ENCODE data around the gene YWHAB.

DNA sequence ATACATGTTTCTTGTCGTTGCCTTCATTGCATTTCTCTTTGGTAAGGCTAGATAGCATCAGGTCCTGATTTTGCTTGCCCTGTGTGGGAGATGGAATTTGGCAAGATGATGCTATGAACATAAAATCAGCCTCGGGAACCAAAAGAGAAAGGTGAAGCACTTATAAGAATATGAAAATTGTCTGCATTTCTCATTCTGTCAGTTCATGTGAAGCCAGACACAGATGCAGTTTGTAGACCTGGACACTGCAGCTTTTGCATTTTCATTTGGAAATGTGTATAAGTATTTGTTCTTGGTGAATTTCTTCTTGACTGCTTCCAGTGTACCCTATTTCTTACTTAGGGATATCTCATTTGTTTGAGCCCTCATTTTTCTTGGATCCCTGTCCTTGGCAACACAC is 1.3 kb downstream of the YWHAB start:
- TF ChIP-seq, protein P1, sequence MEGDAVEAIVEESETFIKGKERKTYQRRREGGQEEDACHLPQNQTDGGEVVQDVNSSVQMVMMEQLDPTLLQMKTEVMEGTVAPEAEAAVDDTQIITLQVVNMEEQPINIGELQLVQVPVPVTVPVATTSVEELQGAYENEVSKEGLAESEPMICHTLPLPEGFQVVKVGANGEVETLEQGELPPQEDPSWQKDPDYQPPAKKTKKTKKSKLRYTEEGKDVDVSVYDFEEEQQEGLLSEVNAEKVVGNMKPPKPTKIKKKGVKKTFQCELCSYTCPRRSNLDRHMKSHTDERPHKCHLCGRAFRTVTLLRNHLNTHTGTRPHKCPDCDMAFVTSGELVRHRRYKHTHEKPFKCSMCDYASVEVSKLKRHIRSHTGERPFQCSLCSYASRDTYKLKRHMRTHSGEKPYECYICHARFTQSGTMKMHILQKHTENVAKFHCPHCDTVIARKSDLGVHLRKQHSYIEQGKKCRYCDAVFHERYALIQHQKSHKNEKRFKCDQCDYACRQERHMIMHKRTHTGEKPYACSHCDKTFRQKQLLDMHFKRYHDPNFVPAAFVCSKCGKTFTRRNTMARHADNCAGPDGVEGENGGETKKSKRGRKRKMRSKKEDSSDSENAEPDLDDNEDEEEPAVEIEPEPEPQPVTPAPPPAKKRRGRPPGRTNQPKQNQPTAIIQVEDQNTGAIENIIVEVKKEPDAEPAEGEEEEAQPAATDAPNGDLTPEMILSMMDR (IDR thresholded peaks at IDR 0.05; ENCODE audit: low read length): no peak
- TF ChIP-seq EZH2 (IDR thresholded peaks at IDR 0.05; ENCODE audit: borderline replicate concordance, low read length): no peak

All from OCI-LY1 (cell line).